H9 (cell line): Measurements from ENCODE around the gene TEAD1. TPM values are rescaled to one million over a fixed set of nuclear protein-coding genes. Genes with fewer than 3 reads are reported as not detected.
A peak's percentile ranks its signal among the peaks of the same experiment; 100 is the strongest.

Experiments
- DNase-seq: peaks from one replicate; pipeline ENCODE4 v3.0.0-alpha.2; 2017
- H2AFZ ChIP-seq: one replicate; pipeline ENCODE4 v1.6.1; 2013; ENCODE audit warnings: mild to moderate bottlenecking, low read length, control low read depth, moderate library complexity
- H2AK5ac ChIP-seq: 2 replicates; pipeline ENCODE4 v1.6.1; 2013; ENCODE audit warnings: low read length, control low read depth, mixed read lengths; ENCODE audit not compliant: insufficient read length
- H2BK120ac ChIP-seq: one replicate; pipeline ENCODE4 v1.6.1; 2013; ENCODE audit warnings: low read depth, mild to moderate bottlenecking, low read length, control low read depth, inconsistent platforms; ENCODE audit not compliant: poor library complexity, severe bottlenecking
- H2BK12ac ChIP-seq: 2 replicates; pipeline ENCODE4 v1.6.1; 2013; ENCODE audit warnings: low read length, control low read depth, mixed read lengths, low read depth; ENCODE audit not compliant: insufficient read length
- H2BK15ac ChIP-seq: 2 replicates; pipeline ENCODE4 v1.6.1; 2013; ENCODE audit warnings: low read depth, low read length, control low read depth
- H2BK20ac ChIP-seq: one replicate; pipeline ENCODE4 v1.6.1; 2013; ENCODE audit warnings: low read depth, mild to moderate bottlenecking, low read length, control low read depth, inconsistent platforms; ENCODE audit not compliant: poor library complexity, severe bottlenecking
- H2BK5ac ChIP-seq: 2 replicates; pipeline ENCODE4 v1.6.1; 2013; ENCODE audit warnings: low read length, control low read depth, mixed read lengths; ENCODE audit not compliant: insufficient read length
- H3K14ac ChIP-seq: 2 replicates; pipeline ENCODE4 v1.6.1; 2013; ENCODE audit warnings: low read length, control low read depth; ENCODE audit not compliant: insufficient read depth
- H3K18ac ChIP-seq: 2 replicates; pipeline ENCODE4 v1.6.1; 2013; ENCODE audit warnings: low read depth, mild to moderate bottlenecking, mixed read lengths, low read length, control low read depth; ENCODE audit not compliant: insufficient read length
- H3K23ac ChIP-seq: 2 replicates; pipeline ENCODE4 v1.6.1; 2013; ENCODE audit warnings: low read length, control low read depth, mixed read lengths, low read depth; ENCODE audit not compliant: insufficient read length
- H3K23me2 ChIP-seq: 2 replicates; pipeline ENCODE4 v1.6.1; 2013; ENCODE audit warnings: low read depth, mild to moderate bottlenecking, mixed read lengths, low read length, control low read depth; ENCODE audit not compliant: insufficient read length, poor library complexity, severe bottlenecking
- H3K27ac ChIP-seq: 2 replicates; pipeline ENCODE4 v1.5.1; 2013; ENCODE audit warnings: low read length, control low read depth, mixed read lengths, low read depth; ENCODE audit not compliant: insufficient read length
- H3K27me3 ChIP-seq: 2 replicates; pipeline ENCODE4 v1.6.1; 2013; ENCODE audit warnings: low read length, control low read depth, inconsistent platforms; ENCODE audit not compliant: insufficient read depth
- H3K4ac ChIP-seq: 2 replicates; pipeline ENCODE4 v1.6.1; 2013; ENCODE audit warnings: low read depth, mild to moderate bottlenecking, control low read depth, inconsistent platforms, low read length, moderate library complexity
- H3K4me1 ChIP-seq: 2 replicates; pipeline ENCODE4 v1.6.1; 2013; ENCODE audit warnings: low read length, control low read depth, inconsistent platforms; ENCODE audit not compliant: insufficient read depth
- H3K4me2 ChIP-seq: 2 replicates; pipeline ENCODE4 v1.6.1; 2013; ENCODE audit warnings: low read length, control low read depth, mixed read lengths; ENCODE audit not compliant: insufficient read length, insufficient read depth
- H3K56ac ChIP-seq: 2 replicates; pipeline ENCODE4 v1.6.1; 2013; ENCODE audit warnings: low read depth, mild to moderate bottlenecking, mixed read lengths, low read length, control low read depth; ENCODE audit not compliant: insufficient read length
- H3K79me1 ChIP-seq: 2 replicates; pipeline ENCODE4 v1.6.1; 2013; ENCODE audit warnings: low read depth, mild to moderate bottlenecking, moderate library complexity, low read length, control low read depth, inconsistent platforms; ENCODE audit not compliant: insufficient read depth, poor library complexity, severe bottlenecking
- H3K79me2 ChIP-seq: 2 replicates; pipeline ENCODE4 v1.6.1; 2013; ENCODE audit warnings: low read length, control low read depth, inconsistent platforms; ENCODE audit not compliant: insufficient read depth
- H3K9ac ChIP-seq: 2 replicates; pipeline ENCODE4 v1.6.1; 2013; ENCODE audit warnings: low read length, control low read depth, mixed read lengths; ENCODE audit not compliant: insufficient read length; ENCODE audit errors: extremely low read depth
- H3K9me3 ChIP-seq: one replicate; pipeline ENCODE4 v1.6.1; 2013; ENCODE audit warnings: low read depth, low read length, inconsistent platforms; ENCODE audit not compliant: control insufficient read depth
- H3T11ph ChIP-seq: one replicate; pipeline ENCODE4 v1.6.1; 2013; ENCODE audit warnings: mild to moderate bottlenecking, low read length, control low read depth, inconsistent platforms
- H4K20me1 ChIP-seq: one replicate; pipeline ENCODE4 v1.6.1; 2013; ENCODE audit not compliant: control insufficient read depth, insufficient read length, insufficient read depth
- H4K5ac ChIP-seq: 2 replicates; pipeline ENCODE4 v1.6.1; 2013; ENCODE audit warnings: low read depth, mild to moderate bottlenecking, mixed read lengths, low read length, control low read depth; ENCODE audit not compliant: insufficient read length
- H4K8ac ChIP-seq: replicated peaks from 2 replicates; pipeline ENCODE4 v1.6.1; 2013; ENCODE audit warnings: low read length, control low read depth, mixed read lengths, low read depth; ENCODE audit not compliant: insufficient read length
- H4K91ac ChIP-seq: 2 replicates; pipeline ENCODE4 v1.6.1; 2013; ENCODE audit warnings: low read depth, mild to moderate bottlenecking, moderate library complexity, mixed read lengths, low read length, control low read depth; ENCODE audit not compliant: insufficient read length
- H3K27ac Mint-ChIP-seq, 3 experiments: 2 replicates in 2 of 3; 3 replicates in 1 of 3; pipeline ENCODE4 v1.8.0; 2020 to 2021; ENCODE audit warnings: mixed read lengths in 3 of 3, mild to moderate bottlenecking in 1 of 3, moderate library complexity in 1 of 3
- H3K27me3 Mint-ChIP-seq: 2 replicates; pipeline ENCODE4 v1.8.0; 2021; ENCODE audit warnings: low read depth, mild to moderate bottlenecking, moderate library complexity, mixed read lengths
- H3K36me3 Mint-ChIP-seq, 3 experiments: 2 replicates in 2 of 3; 3 replicates in 1 of 3; pipeline ENCODE4 v1.8.0; 2020 to 2021; ENCODE audit warnings: low read depth in 3 of 3, mixed read lengths in 3 of 3; ENCODE audit not compliant: insufficient read depth in 1 of 3
- H3K4me1 Mint-ChIP-seq, 2 experiments: 2 replicates each; pipeline ENCODE4 v1.8.0; 2020; ENCODE audit warnings: mixed read lengths in 2 of 2
- H3K4me3 Mint-ChIP-seq, 2 experiments: 2 replicates in 1 of 2; 3 replicates in 1 of 2; pipeline ENCODE4 v1.8.0; 2020 to 2021; ENCODE audit warnings: mild to moderate bottlenecking in 2 of 2, mixed read lengths in 2 of 2, moderate library complexity in 1 of 2
- H3K9me3 Mint-ChIP-seq, 2 experiments: 2 replicates in 1 of 2; 3 replicates in 1 of 2; pipeline ENCODE4 v1.8.0; 2020; ENCODE audit warnings: mild to moderate bottlenecking in 2 of 2, mixed read lengths in 2 of 2, moderate library complexity in 1 of 2
- WGBS: extraction: QIAGEN DNeasy Blood & Tissue Kit; methylation state at CpG from one replicate; pipeline ENCODE4 v1.1.7; 2013; ENCODE audit warnings: missing lambda C conversion rate, low lambda C conversion rate, mixed read lengths; ENCODE audit not compliant: insufficient read length; ENCODE audit errors: extremely low coverage; 5-methylcytosine and 5-hydroxymethylcytosine counted together
- total RNA-seq: library from RNA; stranded (reverse); gene quantifications from 2 replicates; pipeline ENCODE4 v1.2.1, GENCODE V29; 2021
- TF ChIP-seq, protein P1 (sequence below): fragments of 200-600 bp; sonication (generic); conservative IDR thresholded peaks from 3 replicates; pipeline ENCODE4 v1.8.0; 2021; ENCODE audit warnings: antibody characterized with exemption, mild to moderate bottlenecking

Gene TEAD1
- total RNA-seq, 1 experiment from 2014 or later, result 75.1 TPM

DNA sequence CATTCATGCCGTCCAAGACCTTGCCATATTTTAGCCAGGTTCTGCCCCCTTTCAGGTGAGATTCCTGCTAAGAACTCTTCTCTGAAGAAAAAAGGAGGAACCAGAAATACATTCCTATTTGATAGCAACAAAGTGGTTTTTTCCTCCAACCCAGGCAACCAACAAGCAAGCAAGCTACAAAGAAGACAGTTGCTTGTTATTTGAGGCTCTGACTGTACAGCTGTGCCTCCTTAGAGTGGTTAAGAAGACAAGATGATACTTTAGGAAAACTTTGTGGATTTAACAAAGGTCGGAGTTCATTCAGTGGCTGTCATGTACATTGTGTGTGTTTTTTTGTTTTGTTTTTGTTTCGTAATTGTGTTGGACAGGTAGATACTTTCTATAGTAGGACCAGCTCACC is 21.7 kb downstream of the TEAD1 start:
- DNase-seq, result no peak
- Mint-ChIP-seq H3K36me3 (peaks cover 0 to 2% (median 0%) of the 10 kb centered on the region in 3 experiments; a peak in 1 of 7 replicates), H3K4me3 (no peak overlapping the region), H3K4me1 (peaks cover 76 to 89% of the 10 kb centered on the region in 2 experiments), H3K27me3 (no peaks in the 10 kb centered on the region), H3K9me3 (no peaks in the 10 kb centered on the region), H3K27ac (peak overlapping the region in 2 of 3 experiments; percentile 28 to 34; a peak in 3 of 7 replicates)
- no peak overlapping the region for H3K4ac ChIP-seq
- WGBS, result no CpG with 5 or more reads among the region's 3 CpGs
- no peak overlapping the region for H4K5ac ChIP-seq
- H4K20me1 ChIP-seq, result peaks cover 4% of the 10 kb centered on the region
- no peak overlapping the region for H2AFZ ChIP-seq
- H3K27me3 ChIP-seq, result no peaks in the 10 kb centered on the region
- no peaks in the 10 kb centered on the region for H3K9me3 ChIP-seq
- H2BK12ac ChIP-seq, result no peak overlapping the region
- H3K79me2 ChIP-seq, result peaks cover 28% of the 10 kb centered on the region
- H2BK20ac ChIP-seq, result no peak overlapping the region
- no peak overlapping the region for H3K27ac ChIP-seq
- H3K23ac ChIP-seq, result no peak overlapping the region
- H3K18ac ChIP-seq, result no peak overlapping the region
- no peak overlapping the region for H2AK5ac ChIP-seq
- TF ChIP-seq, protein P1, sequence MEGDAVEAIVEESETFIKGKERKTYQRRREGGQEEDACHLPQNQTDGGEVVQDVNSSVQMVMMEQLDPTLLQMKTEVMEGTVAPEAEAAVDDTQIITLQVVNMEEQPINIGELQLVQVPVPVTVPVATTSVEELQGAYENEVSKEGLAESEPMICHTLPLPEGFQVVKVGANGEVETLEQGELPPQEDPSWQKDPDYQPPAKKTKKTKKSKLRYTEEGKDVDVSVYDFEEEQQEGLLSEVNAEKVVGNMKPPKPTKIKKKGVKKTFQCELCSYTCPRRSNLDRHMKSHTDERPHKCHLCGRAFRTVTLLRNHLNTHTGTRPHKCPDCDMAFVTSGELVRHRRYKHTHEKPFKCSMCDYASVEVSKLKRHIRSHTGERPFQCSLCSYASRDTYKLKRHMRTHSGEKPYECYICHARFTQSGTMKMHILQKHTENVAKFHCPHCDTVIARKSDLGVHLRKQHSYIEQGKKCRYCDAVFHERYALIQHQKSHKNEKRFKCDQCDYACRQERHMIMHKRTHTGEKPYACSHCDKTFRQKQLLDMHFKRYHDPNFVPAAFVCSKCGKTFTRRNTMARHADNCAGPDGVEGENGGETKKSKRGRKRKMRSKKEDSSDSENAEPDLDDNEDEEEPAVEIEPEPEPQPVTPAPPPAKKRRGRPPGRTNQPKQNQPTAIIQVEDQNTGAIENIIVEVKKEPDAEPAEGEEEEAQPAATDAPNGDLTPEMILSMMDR, result no peak
- H4K91ac ChIP-seq, result no peak overlapping the region
- H3K4me2 ChIP-seq, result no peak overlapping the region
- H3K4me1 ChIP-seq, result peaks cover 34% of the 10 kb centered on the region; the same call in 1 of the 2 replicates
- no peaks in the 10 kb centered on the region for H3K23me2 ChIP-seq
- H2BK15ac ChIP-seq, result no peak overlapping the region
- H3K14ac ChIP-seq, result no peak overlapping the region
- H3T11ph ChIP-seq, result no peak overlapping the region
- no peak overlapping the region for H4K8ac ChIP-seq
- H2BK120ac ChIP-seq, result no peak overlapping the region
- H3K56ac ChIP-seq, result no peak overlapping the region
- peaks cover 11% of the 10 kb centered on the region for H3K79me1 ChIP-seq
- H2BK5ac ChIP-seq, result no peak overlapping the region
- no peak overlapping the region for H3K9ac ChIP-seq
